Liver (tissue), 8 donors: ENCODE data around the gene CCR5AS.

Source experiments
- DNase-seq: peaks from one replicate; pipeline ENCODE4 v3.0.0-alpha.2; 2017; ENCODE audit warnings: low spot score
- H3K27ac ChIP-seq, 2 donors: one replicate each; pipeline ENCODE4 v1.7.0; 2013; ENCODE audit warnings: inconsistent platforms in 2 of 2, low read length in 2 of 2, control low read depth in 1 of 2, low read depth in 1 of 2, mild to moderate bottlenecking in 1 of 2
- H3K27me3 ChIP-seq, 4 donors: one replicate each; pipeline versions ENCODE4 v1.6.1 to v1.7.0; 2013; ENCODE audit warnings: low read length in 3 of 4, inconsistent platforms in 1 of 4, mild to moderate bottlenecking in 1 of 4, moderate library complexity in 1 of 4; ENCODE audit not compliant: control insufficient read depth in 4 of 4, insufficient read depth in 4 of 4
- H3K36me3 ChIP-seq, 4 donors: one replicate each; pipeline versions ENCODE4 v1.6.1 to v1.7.0; 2013; ENCODE audit warnings: low read length in 3 of 4, mild to moderate bottlenecking in 3 of 4, low read depth in 1 of 4, moderate library complexity in 1 of 4; ENCODE audit not compliant: control insufficient read depth in 4 of 4, insufficient read depth in 3 of 4
- H3K4me1 ChIP-seq, 4 donors: one replicate each; pipeline versions ENCODE4 v1.6.1 to v1.7.0; 2013; ENCODE audit warnings: low read length in 3 of 4, mild to moderate bottlenecking in 3 of 4, moderate library complexity in 1 of 4; ENCODE audit not compliant: control insufficient read depth in 4 of 4, insufficient read depth in 4 of 4
- H3K4me3 ChIP-seq, 3 donors: one replicate each; pipeline versions ENCODE4 v1.6.1 to v1.7.0; 2013; ENCODE audit warnings: low read length in 3 of 3, control low read depth in 1 of 3, low read depth in 1 of 3, mild to moderate bottlenecking in 1 of 3
- H3K9ac ChIP-seq, 2 donors: one replicate each; pipeline ENCODE4 v1.7.0; 2013; ENCODE audit warnings: low read length in 2 of 2, mild to moderate bottlenecking in 2 of 2, moderate library complexity in 2 of 2, control low read depth in 1 of 2, low read depth in 1 of 2
- H3K9me3 ChIP-seq, 4 donors: one replicate each; pipeline versions ENCODE4 v1.6.1 to v1.7.0; 2013; ENCODE audit warnings: low read length in 3 of 4; ENCODE audit not compliant: control insufficient read depth in 4 of 4
- ATF3 ChIP-seq: IDR thresholded peaks from 2 replicates; pipeline ENCODE4 v1.6.1; 2016; ENCODE audit warnings: antibody characterized with exemption
- CTCF ChIP-seq: fragments of 150-350 bp; IDR thresholded peaks from 2 replicates; pipeline ENCODE4 v1.5.1; 2017; ENCODE audit warnings: improper control_type of control experiment, low read depth, low read length; ENCODE audit not compliant: missing input control
- FOXA1 ChIP-seq: IDR thresholded peaks from 2 replicates; pipeline ENCODE4 v1.6.1; 2016; ENCODE audit warnings: antibody characterized with exemption
- FOXA2 ChIP-seq: IDR thresholded peaks from 2 replicates; pipeline ENCODE4 v1.6.1; 2016; ENCODE audit warnings: antibody characterized with exemption
- HNF4A ChIP-seq, 2 donors: conservative IDR thresholded peaks; 2 replicates each; pipeline ENCODE4 v1.6.1; 2016; ENCODE audit warnings: antibody characterized with exemption in 2 of 2, mild to moderate bottlenecking in 2 of 2
- HNF4G ChIP-seq: IDR thresholded peaks from 2 replicates; pipeline ENCODE4 v1.6.1; 2016; ENCODE audit warnings: antibody characterized with exemption
- JUND ChIP-seq, 2 donors: IDR thresholded peaks; 2 replicates each; pipeline ENCODE4 v1.6.1; 2016; ENCODE audit warnings: antibody characterized with exemption in 2 of 2
- NR2F2 ChIP-seq: IDR thresholded peaks from 2 replicates; pipeline ENCODE4 v1.6.1; 2016; ENCODE audit warnings: antibody characterized with exemption
- RAD21 ChIP-seq, 2 donors: IDR thresholded peaks; 2 replicates each; pipeline ENCODE4 v1.6.1; 2016; ENCODE audit warnings: antibody characterized with exemption in 2 of 2, mild to moderate bottlenecking in 2 of 2
- REST ChIP-seq: IDR thresholded peaks from 2 replicates; pipeline ENCODE4 v1.6.1; 2016; ENCODE audit warnings: antibody characterized with exemption, mild to moderate bottlenecking
- RXRA ChIP-seq, 2 donors: IDR thresholded peaks; 2 replicates each; pipeline ENCODE4 v1.6.1; 2017 to 2018; ENCODE audit warnings: antibody characterized with exemption in 2 of 2, mild to moderate bottlenecking in 1 of 2
- TAF1 ChIP-seq: conservative IDR thresholded peaks from 2 replicates; pipeline ENCODE4 v1.6.1; 2016; ENCODE audit warnings: antibody characterized with exemption, mild to moderate bottlenecking
- YY1 ChIP-seq: IDR thresholded peaks from 2 replicates; pipeline ENCODE4 v1.6.1; 2016; ENCODE audit warnings: antibody characterized with exemption, mild to moderate bottlenecking
- ZBTB33 ChIP-seq: IDR thresholded peaks from 2 replicates; pipeline ENCODE4 v1.6.1; 2016; ENCODE audit warnings: antibody characterized with exemption
- WGBS: extraction: QIAGEN DNeasy Blood & Tissue Kit; methylation state at CpG from one replicate; pipeline ENCODE4 v1.1.7; 2013; 5-methylcytosine and 5-hydroxymethylcytosine counted together
- donor health status: healthy.
- donor health status: healthy.
- donor health status: healthy.
- donor health status: healthy.
- donor health status: healthy.

The CCR5AS gene

GRCh38 chr3:46318207-46318927, 88.5 kb downstream of the CCR5AS start:
- no peaks in the 10 kb centered on the region for H3K36me3 ChIP-seq
- no peak overlapping the region for H3K27ac ChIP-seq
- no peak overlapping the region for H3K4me3 ChIP-seq
- TF ChIP-seq TAF1 (no peak), CTCF (no peak)
- H3K27me3 ChIP-seq: no peaks in the 10 kb centered on the region
- no peak for DNase-seq
- no peaks in the 10 kb centered on the region for H3K4me1 ChIP-seq
- no peaks in the 10 kb centered on the region for H3K9me3 ChIP-seq
- H3K9ac ChIP-seq: no peak overlapping the region
- WGBS: 79% methylated on average over 3 of the region's 3 CpGs

GRCh38 chr3:46316206-46316605, 90.7 kb downstream of the CCR5AS start:
- Histone ChIP-seq H3K36me3 (no peaks in the 10 kb centered on the region), H3K9me3 (no peaks in the 10 kb centered on the region), H3K9ac (no peak overlapping the region), H3K27ac (no peak overlapping the region), H3K27me3 (peaks cover 0 to 4% (median 0%) of the 10 kb centered on the region in 4 donors), H3K4me1 (no peaks in the 10 kb centered on the region), H3K4me3 (no peak overlapping the region)
- DNase-seq: no peak
- TF ChIP-seq HNF4G (no peak), YY1 (no peak), HNF4A (conservative IDR thresholded peaks at IDR 0.05) (no peak), FOXA2 (no peak), FOXA1 (no peak), RXRA (IDR thresholded peaks at IDR 0.05) (no peak), REST (no peak), CTCF (no peak), RAD21 (IDR thresholded peaks at IDR 0.05) (no peak)

- no peaks in the 10 kb centered on the region for H3K4me1 ChIP-seq
- no peak overlapping the region for H3K27ac ChIP-seq
- DNase-seq: no peak
- H3K9me3 ChIP-seq: no peaks in the 10 kb centered on the region
- no peak overlapping the region for H3K9ac ChIP-seq
- H3K4me3 ChIP-seq: no peak overlapping the region
- H3K36me3 ChIP-seq: no peaks in the 10 kb centered on the region
- peaks cover 0 to 6% (median 0%) of the 10 kb centered on the region in 4 donors for H3K27me3 ChIP-seq
- no peak for TF ChIP-seq FOXA2
- TF ChIP-seq ATF3: no peak
- TF ChIP-seq NR2F2: no peak
- TF ChIP-seq JUND (IDR thresholded peaks at IDR 0.05): no peak
- no peak for TF ChIP-seq REST
- TF ChIP-seq FOXA1: no peak
- no peak for TF ChIP-seq ZBTB33
Observed at GRCh38 chr3:46314517-46314916, 92.3 kb downstream of the CCR5AS start.
